Omental fat pad (tissue), 4 donors: ENCODE data around the gene LY9. TPM values are rescaled to one million over a fixed set of nuclear protein-coding genes. Genes with fewer than 3 reads are reported as not detected.

Experiments
- ATAC-seq: fragments of 150-250 bp; one replicate; pipeline ENCODE4 v1.9.1; 2016; ENCODE audit warnings: mild to moderate bottlenecking, moderate library complexity; ENCODE audit not compliant: low FRiP score
- DNase-seq: peaks from one replicate; pipeline ENCODE4 v3.0.0-alpha.2; 2019; ENCODE audit warnings: low spot score
- total RNA-seq, 4 donors: library from RNA; depleted of rRNA; stranded (reverse); fragments of >200 nt; gene quantifications; one replicate each; pipeline ENCODE4 v1.1.0, GENCODE V29; 2016
- TF ChIP-seq, protein P1 (sequence below), 3 donors: fragments of 450-650 bp; IDR thresholded peaks; one replicate each; pipeline ENCODE4 v1.5.1; 2016 to 2017; ENCODE audit warnings: antibody characterized with exemption in 3 of 3, mild to moderate bottlenecking in 3 of 3, moderate library complexity in 2 of 3

Gene LY9
- total RNA-seq, 4 donors from 2014 or later: 0.95 to 3.2 (median 1.4) TPM

DNA sequence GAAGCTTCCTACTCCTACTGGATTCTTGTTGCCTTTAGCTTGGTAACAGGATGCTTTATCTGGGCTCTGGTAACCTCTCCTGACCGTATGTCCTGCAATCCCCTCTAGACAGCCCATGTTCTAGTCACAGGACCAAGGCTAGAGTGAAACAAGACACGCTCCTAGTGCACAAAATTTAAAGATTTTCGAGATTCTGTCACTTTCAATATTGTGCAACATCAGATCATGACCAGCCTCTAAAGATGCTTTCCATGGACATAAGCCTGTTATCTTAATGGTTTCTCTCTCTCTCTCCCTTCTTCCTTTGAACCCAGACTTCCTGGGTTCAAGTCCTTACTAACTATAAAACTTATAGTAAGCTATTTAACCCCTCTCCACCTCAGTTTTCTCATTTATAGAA is 1.6 kb upstream of the LY9 start:
- TF ChIP-seq, protein P1, sequence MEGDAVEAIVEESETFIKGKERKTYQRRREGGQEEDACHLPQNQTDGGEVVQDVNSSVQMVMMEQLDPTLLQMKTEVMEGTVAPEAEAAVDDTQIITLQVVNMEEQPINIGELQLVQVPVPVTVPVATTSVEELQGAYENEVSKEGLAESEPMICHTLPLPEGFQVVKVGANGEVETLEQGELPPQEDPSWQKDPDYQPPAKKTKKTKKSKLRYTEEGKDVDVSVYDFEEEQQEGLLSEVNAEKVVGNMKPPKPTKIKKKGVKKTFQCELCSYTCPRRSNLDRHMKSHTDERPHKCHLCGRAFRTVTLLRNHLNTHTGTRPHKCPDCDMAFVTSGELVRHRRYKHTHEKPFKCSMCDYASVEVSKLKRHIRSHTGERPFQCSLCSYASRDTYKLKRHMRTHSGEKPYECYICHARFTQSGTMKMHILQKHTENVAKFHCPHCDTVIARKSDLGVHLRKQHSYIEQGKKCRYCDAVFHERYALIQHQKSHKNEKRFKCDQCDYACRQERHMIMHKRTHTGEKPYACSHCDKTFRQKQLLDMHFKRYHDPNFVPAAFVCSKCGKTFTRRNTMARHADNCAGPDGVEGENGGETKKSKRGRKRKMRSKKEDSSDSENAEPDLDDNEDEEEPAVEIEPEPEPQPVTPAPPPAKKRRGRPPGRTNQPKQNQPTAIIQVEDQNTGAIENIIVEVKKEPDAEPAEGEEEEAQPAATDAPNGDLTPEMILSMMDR (IDR thresholded peaks at IDR 0.05): no peak
- ATAC-seq (no peak), DNase-seq (no peak)

DNA sequence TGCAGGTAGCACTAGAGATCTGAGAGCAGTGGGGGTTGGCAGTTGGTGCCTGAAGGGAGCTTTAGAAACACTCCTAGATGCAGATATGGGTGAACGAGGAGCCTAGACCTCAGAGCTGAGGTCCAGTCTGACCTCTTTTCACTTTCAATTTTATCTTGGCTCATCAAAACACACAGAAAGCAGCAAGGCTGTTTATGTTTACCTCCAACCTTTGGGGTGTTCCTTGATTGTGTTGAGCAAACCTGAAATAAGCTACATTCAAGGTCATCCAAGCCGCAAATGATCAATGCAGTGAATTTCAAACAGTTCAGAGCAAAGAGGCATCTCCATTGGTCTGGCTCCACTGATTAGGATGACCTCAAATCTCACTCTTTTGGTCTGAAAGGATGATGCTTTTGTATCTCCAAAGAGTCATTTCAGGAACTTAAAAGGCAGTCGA is 1.3 kb downstream of the LY9 start:
- no peak for DNase-seq
- ATAC-seq: no peak
- TF ChIP-seq, protein P1 (IDR thresholded peaks at IDR 0.05): no peak

DNA sequence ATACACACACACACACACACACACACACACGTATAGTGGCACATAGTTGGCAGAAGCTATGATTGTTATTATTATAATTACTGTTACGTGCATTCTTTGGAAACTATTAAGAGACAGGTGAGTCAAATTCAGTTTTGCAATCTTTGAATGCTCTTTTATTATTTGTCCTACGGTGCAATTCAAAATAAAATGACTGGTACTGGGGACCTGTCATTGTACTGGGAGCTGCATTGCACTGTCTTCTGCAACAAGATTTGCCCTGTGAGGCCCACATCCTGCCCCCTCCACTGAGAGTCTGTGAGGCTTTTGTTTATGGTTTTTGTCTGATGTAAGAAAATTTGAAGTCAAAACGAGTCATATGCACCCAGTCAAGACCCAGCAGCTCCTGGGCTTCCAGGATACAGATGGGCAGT is 1.9 kb downstream of the LY9 start:
- TF ChIP-seq, protein P1 (IDR thresholded peaks at IDR 0.05): no peak
- no peak for DNase-seq
- no peak for ATAC-seq

DNA sequence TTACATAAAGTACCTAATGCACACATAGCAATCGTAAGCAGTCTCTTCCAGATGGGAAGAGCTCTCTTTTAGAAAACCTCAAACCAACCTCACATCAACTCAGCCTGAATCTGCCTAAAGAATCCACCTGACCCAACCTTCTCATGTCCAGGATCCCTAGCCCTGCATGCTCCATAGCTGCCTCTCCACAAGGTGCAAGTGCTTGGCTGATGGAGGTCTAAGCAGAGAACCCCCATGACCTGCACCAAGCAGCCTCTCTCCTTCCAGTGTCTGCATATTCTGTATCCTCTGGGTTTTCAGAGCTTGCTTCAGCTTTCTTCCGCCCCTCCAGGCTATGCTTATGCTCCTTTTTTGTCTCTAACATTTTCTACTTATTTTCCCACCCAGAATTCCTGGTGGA is 2.5 kb downstream of the LY9 start:
- ATAC-seq (no peak), DNase-seq (no peak)
- TF ChIP-seq, protein P1 (IDR thresholded peaks at IDR 0.05): no peak

DNA sequence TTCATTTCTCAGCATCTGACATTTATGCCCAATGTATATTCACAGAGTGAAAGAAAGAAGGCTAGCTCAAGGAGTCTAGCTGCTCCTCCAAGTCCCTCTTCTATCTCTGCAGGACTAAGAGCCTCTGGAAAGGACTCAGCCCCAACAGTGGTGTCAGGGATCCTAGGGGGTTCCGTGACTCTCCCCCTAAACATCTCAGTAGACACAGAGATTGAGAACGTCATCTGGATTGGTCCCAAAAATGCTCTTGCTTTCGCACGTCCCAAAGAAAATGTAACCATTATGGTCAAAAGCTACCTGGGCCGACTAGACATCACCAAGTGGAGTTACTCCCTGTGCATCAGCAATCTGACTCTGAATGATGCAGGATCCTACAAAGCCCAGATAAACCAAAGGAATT is 3.7 kb downstream of the LY9 start:
- DNase-seq: no peak
- ATAC-seq: no peak
- TF ChIP-seq, protein P1 (IDR thresholded peaks at IDR 0.05): no peak

DNA sequence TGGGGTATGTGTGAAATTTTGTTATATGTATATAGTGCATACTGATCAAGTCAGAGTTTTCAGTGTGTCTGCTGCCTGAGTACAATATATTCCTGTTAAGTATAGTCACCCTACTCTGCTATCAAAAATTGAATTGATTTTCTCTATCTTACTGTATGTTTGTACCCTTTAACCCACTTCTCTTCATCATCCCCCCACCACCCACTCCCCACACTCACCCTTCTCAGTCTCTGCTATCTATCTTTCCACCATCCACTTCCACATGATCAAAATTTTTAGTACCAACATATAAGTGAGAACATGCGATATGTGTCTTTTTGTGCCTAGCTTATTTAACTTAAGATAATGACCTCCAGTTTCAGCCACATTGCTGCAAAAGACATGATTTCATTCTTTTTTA is 4.2 kb downstream of the LY9 start:
- ATAC-seq (no peak), DNase-seq (no peak)
- TF ChIP-seq, protein P1 (IDR thresholded peaks at IDR 0.05): no peak

DNA sequence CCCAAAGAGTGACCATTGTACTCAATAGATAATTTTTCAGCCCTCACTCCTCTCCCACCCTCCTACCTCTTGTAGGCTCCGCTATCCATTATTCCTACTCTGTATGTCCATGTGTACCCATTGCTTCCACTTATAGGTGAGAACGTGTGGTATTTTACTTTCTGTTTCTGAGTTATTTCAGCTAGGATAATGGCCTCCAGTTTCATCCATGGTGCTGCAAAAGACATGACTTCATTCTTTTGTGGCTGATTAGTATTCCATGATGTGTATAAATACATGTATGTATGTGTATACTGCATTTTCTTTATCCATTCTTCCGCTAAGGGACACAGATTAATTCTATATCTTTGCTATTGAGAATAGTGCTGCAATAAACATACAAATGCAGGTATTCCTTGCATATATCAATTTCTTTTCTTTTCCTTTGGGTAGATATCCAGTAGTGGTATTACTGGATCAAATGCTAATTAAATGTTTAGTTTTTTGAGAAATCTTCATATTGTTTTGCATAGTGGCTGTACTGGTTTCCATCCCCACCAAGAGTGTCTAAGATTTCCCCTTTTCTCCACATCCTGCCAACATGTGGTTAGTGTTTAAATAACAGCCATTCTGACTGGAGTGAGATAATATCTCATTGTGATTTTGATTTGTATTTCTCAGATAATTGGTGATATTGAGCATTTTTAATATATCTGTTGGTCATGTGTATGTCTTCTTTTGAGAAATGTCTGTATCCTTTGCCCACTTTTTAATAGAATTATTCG is 4.9 kb downstream of the LY9 start:
- DNase-seq (no peak), ATAC-seq (no peak)
- TF ChIP-seq, protein P1 (IDR thresholded peaks at IDR 0.05): no peak
